ENCODE results near the gene XPC.

The XPC gene

GRCh38 chr3:14200276-14200675, 21.9 kb upstream of the XPC start:
- H3K4me3 ChIP-seq (ENCODE audit: low read depth, low read length): no peak overlapping the region
- no peak for TF ChIP-seq CTCF (IDR thresholded peaks at IDR 0.05; ENCODE audit: low read depth, low read length)

GRCh38 chr3:14199641-14200040, 21.2 kb upstream of the XPC start:
- no peak for TF ChIP-seq CTCF (IDR thresholded peaks at IDR 0.05; ENCODE audit: low read depth, low read length)
- no peak overlapping the region for H3K4me3 ChIP-seq (ENCODE audit: low read depth, low read length)

- H3K4me3 ChIP-seq (ENCODE audit: low read depth, low read length): no peak overlapping the region
- no peak for TF ChIP-seq CTCF (IDR thresholded peaks at IDR 0.05; ENCODE audit: low read depth, low read length)
These were observed 16.5 kb upstream of the XPC start for GRCh38 chr3:14194865-14195264.

- no peak overlapping the region for H3K4me3 ChIP-seq (ENCODE audit: low read depth, low read length)
- TF ChIP-seq CTCF (IDR thresholded peaks at IDR 0.05; ENCODE audit: low read depth, low read length): no peak
These were observed 9.8 kb upstream of the XPC start for GRCh38 chr3:14188041-14188754.

- no peak for TF ChIP-seq CTCF (IDR thresholded peaks at IDR 0.05; ENCODE audit: low read depth, low read length)
- no peak overlapping the region for H3K4me3 ChIP-seq (ENCODE audit: low read depth, low read length)
These were observed 8.6 kb upstream of the XPC start for GRCh38 chr3:14186854-14187458.

- H3K4me3 ChIP-seq (ENCODE audit: low read depth, low read length): no peak overlapping the region
- TF ChIP-seq CTCF (IDR thresholded peaks at IDR 0.05; ENCODE audit: low read depth, low read length): no peak
These were observed 4.7 kb upstream of the XPC start for GRCh38 chr3:14183015-14183577.

GRCh38 chr3:14181253-14181652, 2.9 kb upstream of the XPC start:
- no peak overlapping the region for H3K4me3 ChIP-seq (ENCODE audit: low read depth, low read length)
- no peak for TF ChIP-seq CTCF (IDR thresholded peaks at IDR 0.05; ENCODE audit: low read depth, low read length)
